GM12891 (cell line): ENCODE results near the gene WTAP.

ENCODE experiments used
- DNase-seq: peaks from one replicate; pipeline ENCODE4 v3.0.0; 2011; ENCODE audit warnings: low spot score; ENCODE audit not compliant: insufficient read length
- FAIRE-seq: peaks from 2 replicates; lab custom pipeline; 2011; peaks lifted over from hg19 to GRCh38; lab: Jason Lieb, UNC
- PAX5 ChIP-seq: IDR thresholded peaks from 2 replicates; pipeline ENCODE4 v1.6.1; 2011; ENCODE audit warnings: low read length, moderate library complexity, mild to moderate bottlenecking; ENCODE audit not compliant: insufficient read depth, severe bottlenecking
- POLR2A ChIP-seq: IDR thresholded peaks from 2 replicates; pipeline ENCODE4 v1.6.1; 2011; ENCODE audit warnings: low read depth, low read length, control low read depth
- POLR2AphosphoS5 ChIP-seq: IDR thresholded peaks from 2 replicates; pipeline ENCODE4 v1.6.1; 2011; ENCODE audit warnings: low read depth, low read length, control low read depth
- POU2F2 ChIP-seq: IDR thresholded peaks from 2 replicates; pipeline ENCODE4 v1.6.1; 2011; ENCODE audit warnings: low read depth, mild to moderate bottlenecking, control low read depth, low read length, moderate library complexity
- SPI1 ChIP-seq: IDR thresholded peaks from 2 replicates; pipeline ENCODE4 v1.6.1; 2011; ENCODE audit warnings: low read depth, low read length, control low read depth
- TAF1 ChIP-seq: IDR thresholded peaks from 2 replicates; pipeline ENCODE4 v1.6.1; 2011; ENCODE audit warnings: low read depth, low read length, control low read depth

Gene WTAP

GRCh38 chr6:159800141-159800865, 73.0 kb downstream of the WTAP start, which contains the start of gene PNLDC1:
TSS of gene PNLDC1 (plus strand) at chr6:159800276. CDS start at chr6:159800308, 32 bp downstream.
- TF ChIP-seq POLR2A (no peak), POLR2AphosphoS5 (no peak), TAF1 (no peak), PAX5 (no peak), SPI1 (no peak), POU2F2 (no peak)
- FAIRE-seq: no peak
- no peak for DNase-seq

GRCh38 chr6:159801935-159802334, 74.6 kb downstream of the WTAP start:
- TF ChIP-seq PAX5: no peak
- no peak for TF ChIP-seq SPI1
- TF ChIP-seq POU2F2: no peak
- no peak for TF ChIP-seq POLR2AphosphoS5
- TF ChIP-seq POLR2A: no peak
- TF ChIP-seq TAF1: no peak
- DNase-seq (no peak), FAIRE-seq (no peak)

GRCh38 chr6:159804504-159804903, 77.2 kb downstream of the WTAP start:
- no peak for FAIRE-seq
- TF ChIP-seq POLR2AphosphoS5 (no peak), POU2F2 (no peak), TAF1 (no peak), POLR2A (no peak), SPI1 (no peak), PAX5 (no peak)
- DNase-seq: no peak

DNA sequence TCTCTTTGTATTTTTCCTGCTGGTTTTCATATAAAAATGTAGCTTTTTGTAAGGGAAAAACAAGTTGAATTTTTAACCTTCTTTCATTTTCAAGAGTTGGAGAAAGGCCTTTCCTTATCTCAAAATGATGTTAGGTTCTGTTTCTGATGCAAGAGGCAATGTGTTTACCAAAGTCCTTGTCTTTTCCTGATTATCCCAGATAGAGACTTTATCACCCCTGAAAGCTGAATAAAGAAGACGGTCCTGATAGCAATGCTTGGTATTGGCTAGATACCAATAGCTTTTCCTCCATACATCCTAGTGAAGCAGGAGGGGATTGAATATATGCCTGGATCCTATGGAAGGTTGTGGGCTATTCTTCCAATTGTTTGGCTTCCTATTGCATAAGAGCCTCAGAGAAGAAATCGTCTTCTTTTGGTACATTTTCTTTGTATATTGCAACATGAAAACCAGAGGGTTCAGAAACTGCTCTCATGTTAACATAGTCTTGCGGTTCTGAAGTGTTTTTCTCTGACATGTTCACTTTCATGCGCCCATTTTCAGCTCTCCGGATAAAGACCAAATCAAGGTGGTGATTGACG, 78.2 kb downstream of the WTAP start:
- FAIRE-seq: no peak
- no peak for DNase-seq
- TF ChIP-seq POLR2AphosphoS5 (no peak), TAF1 (no peak), POU2F2 (no peak), POLR2A (no peak), SPI1 (no peak), PAX5 (no peak)
